ENCODE data around the gene RPS6KA6. TPM values are rescaled to one million over a fixed set of nuclear protein-coding genes. Genes with fewer than 3 reads are reported as not detected.
"Not testable (repeated sequence)": the region's sequence is repeated elsewhere in the genome, so short reads cannot be mapped to it uniquely, and the experiment has no call there.

Gene RPS6KA6
- total and polyA plus RNA-seq, 10 of the 15 experiments (the other 5 are each of a cell fraction or from before 2014, with no cell fraction given): 0.29 to 2.8 (median 1.4) TPM; not detected in 1

DNA sequence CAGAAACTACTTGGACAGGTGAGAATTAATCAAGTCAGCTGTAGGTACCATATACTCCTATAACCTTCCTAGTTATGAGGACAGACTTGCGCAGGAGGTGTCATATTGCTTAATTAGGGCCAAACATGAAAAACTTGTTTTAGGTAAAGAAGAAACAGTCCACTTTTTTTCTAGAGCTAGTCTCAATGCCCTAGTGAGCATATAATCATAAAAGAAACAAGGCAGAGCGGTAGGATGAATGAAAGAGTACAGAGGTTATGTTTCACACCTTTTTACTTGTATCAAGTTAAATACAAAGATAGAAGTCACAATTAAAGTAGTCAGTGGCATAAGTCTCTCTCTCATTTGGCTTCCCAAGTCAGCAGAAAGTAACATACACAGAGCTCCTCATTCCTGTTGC lies 88.9 kb downstream of the RPS6KA6 start:
- 64% methylated on average over 2 of the region's 2 CpGs for WGBS (ENCODE audit: insufficient coverage, insufficient replicate concordance, low lambda C conversion rate, missing lambda C conversion rate)
- intact Hi-C loops (cut with micrococcal nuclease; ENCODE audit: unreplicated experiment) (no loop called here), in situ Hi-C loops (cut with MboI) (no loop called here)
- H3K4me3 ChIP-seq: no peak overlapping the region
- H3K27me3 ChIP-seq (replicated peaks in 1 of 2; ENCODE audit: control insufficient read depth in 2 of 2, insufficient read depth in 2 of 2, low read length in 1 of 2): no peaks in the 10 kb centered on the region
- H3K36me3 ChIP-seq (ENCODE audit: control insufficient read depth in 2 of 2, insufficient read depth in 2 of 2, low read length in 1 of 2): no peaks in the 10 kb centered on the region
- H4K20me1 ChIP-seq (ENCODE audit: control insufficient read depth, insufficient read depth): no peaks in the 10 kb centered on the region
- FAIRE-seq (no peak), ATAC-seq (no peak), DNase-seq (ENCODE audit: low read depth, low spot score) (no peak)
- H3K9me3 ChIP-seq (replicated peaks; ENCODE audit: control insufficient read depth, insufficient read depth, low read length): no peaks in the 10 kb centered on the region
- no peaks in the 10 kb centered on the region for H3K79me2 ChIP-seq (ENCODE audit: control insufficient read depth, insufficient read depth, low read length)
- no peak overlapping the region for H3K27ac ChIP-seq (ENCODE audit: control insufficient read depth, insufficient read depth)
- ChIA-PET RAD21 (ENCODE audit: unreplicated experiment) (no interaction called here), POLR2A (no interaction called here), CTCF (interaction anchor here (1.5 kb wide), 1 partner anchor 53 kb away, joined by 4 read pairs; no protein-coding TSS in a partner anchor), SMC1A (ENCODE audit: uncharacterized antibody, unreplicated experiment) (no interaction called here)
- TF ChIP-seq SREBF1 (IDR thresholded peaks at IDR 0.05; ENCODE audit: low read length) (no peak), RELA (IDR thresholded peaks at IDR 0.05; ENCODE audit: borderline replicate concordance, partially characterized antibody) (no peak), RUNX3 (IDR thresholded peaks at IDR 0.05; ENCODE audit: low read length) (no peak), BHLHE40 (IDR thresholded peaks at IDR 0.05; ENCODE audit: borderline replicate concordance in 1 of 2, low read depth in 2 of 2, low read length in 1 of 2) (no peak), ZBED1 (IDR thresholded peaks at IDR 0.05; ENCODE audit: borderline replicate concordance) (no peak), PAX5 (IDR thresholded peaks at IDR 0.05; ENCODE audit: borderline replicate concordance, low read depth, low read length) (no peak), HDAC6 (IDR thresholded peaks at IDR 0.05; ENCODE audit: unreplicated experiment) (no peak)
- TF ChIP-seq, protein P1, sequence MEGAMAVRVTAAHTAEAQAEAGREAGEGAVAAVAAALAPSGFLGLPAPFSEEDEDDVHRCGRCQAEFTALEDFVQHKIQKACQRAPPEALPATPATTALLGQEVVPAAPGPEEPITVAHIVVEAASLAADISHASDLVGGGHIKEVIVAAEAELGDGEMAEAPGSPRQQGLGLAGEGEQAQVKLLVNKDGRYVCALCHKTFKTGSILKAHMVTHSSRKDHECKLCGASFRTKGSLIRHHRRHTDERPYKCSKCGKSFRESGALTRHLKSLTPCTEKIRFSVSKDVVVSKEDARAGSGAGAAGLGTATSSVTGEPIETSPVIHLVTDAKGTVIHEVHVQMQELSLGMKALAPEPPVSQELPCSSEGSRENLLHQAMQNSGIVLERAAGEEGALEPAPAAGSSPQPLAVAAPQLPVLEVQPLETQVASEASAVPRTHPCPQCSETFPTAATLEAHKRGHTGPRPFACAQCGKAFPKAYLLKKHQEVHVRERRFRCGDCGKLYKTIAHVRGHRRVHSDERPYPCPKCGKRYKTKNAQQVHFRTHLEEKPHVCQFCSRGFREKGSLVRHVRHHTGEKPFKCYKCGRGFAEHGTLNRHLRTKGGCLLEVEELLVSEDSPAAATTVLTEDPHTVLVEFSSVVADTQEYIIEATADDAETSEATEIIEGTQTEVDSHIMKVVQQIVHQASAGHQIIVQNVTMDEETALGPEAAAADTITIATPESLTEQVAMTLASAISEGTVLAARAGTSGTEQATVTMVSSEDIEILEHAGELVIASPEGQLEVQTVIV (IDR thresholded peaks at IDR 0.05; ENCODE audit: borderline replicate concordance, partially characterized antibody): no peak
- TF ChIP-seq, protein P2, sequence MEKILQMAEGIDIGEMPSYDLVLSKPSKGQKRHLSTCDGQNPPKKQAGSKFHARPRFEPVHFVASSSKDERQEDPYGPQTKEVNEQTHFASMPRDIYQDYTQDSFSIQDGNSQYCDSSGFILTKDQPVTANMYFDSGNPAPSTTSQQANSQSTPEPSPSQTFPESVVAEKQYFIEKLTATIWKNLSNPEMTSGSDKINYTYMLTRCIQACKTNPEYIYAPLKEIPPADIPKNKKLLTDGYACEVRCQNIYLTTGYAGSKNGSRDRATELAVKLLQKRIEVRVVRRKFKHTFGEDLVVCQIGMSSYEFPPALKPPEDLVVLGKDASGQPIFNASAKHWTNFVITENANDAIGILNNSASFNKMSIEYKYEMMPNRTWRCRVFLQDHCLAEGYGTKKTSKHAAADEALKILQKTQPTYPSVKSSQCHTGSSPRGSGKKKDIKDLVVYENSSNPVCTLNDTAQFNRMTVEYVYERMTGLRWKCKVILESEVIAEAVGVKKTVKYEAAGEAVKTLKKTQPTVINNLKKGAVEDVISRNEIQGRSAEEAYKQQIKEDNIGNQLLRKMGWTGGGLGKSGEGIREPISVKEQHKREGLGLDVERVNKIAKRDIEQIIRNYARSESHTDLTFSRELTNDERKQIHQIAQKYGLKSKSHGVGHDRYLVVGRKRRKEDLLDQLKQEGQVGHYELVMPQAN (conservative IDR thresholded peaks at IDR 0.05): no peak
- no peak overlapping the region for H3K4me2 ChIP-seq (ENCODE audit: control insufficient read depth, insufficient read depth)
- H2AFZ ChIP-seq (ENCODE audit: control insufficient read depth, low read depth, low read length): no peak overlapping the region
- no TSS peak for BruUV-seq (replicated peaks)
- no peaks in the 10 kb centered on the region for H3K4me1 ChIP-seq (ENCODE audit: control insufficient read depth, insufficient read depth, low read length)
- no peak overlapping the region for H3K9ac ChIP-seq (ENCODE audit: control insufficient read depth, insufficient read depth, low read length)

DNA sequence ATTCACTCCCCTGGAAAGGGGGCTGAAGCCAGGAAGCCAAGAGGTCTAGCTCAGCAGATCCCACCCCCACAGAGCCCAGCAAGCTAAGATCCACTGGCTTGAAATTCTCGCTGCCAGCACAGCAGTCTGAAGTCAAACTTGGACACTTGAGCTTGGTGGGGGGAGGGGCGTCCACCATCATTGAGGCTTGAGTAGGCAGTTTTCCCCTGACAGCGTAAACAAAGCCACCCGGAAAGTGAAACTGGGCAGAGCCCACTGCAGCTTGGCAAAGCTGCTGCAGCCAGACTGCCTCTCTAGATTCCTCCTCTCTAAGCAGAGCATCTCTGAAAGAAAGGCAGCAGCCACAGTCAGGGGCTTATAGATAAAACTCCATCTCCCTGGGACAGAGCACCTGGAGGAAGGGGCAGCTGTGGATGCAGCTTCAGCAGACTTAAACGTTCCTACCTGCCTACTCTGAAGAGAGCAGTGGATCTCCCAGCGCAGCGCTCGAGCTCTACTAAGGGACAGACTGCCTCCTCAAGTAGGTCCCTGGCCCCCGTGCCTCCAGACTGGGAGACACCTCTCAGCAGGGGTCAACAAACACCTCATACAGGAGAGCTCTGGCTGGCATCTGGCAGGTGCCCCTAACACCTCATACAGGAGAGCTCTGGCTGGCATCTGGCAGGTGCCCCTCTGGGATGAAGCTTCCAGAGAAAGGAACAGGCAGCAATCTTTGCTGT lies 108.4 kb downstream of the RPS6KA6 start:
- in situ Hi-C loops (cut with MboI); H3K4me2 ChIP-seq (ENCODE audit: control insufficient read depth, insufficient read depth); SMC1A ChIA-PET (ENCODE audit: uncharacterized antibody, unreplicated experiment); DNase-seq (ENCODE audit: low read depth, low spot score); intact Hi-C loops (cut with micrococcal nuclease; ENCODE audit: unreplicated experiment); H3K27me3 ChIP-seq (replicated peaks in 1 of 2; ENCODE audit: control insufficient read depth in 2 of 2, insufficient read depth in 2 of 2, low read length in 1 of 2); H4K20me1 ChIP-seq (ENCODE audit: control insufficient read depth, insufficient read depth); CTCF ChIA-PET; H3K4me3 ChIP-seq; POLR2A ChIA-PET; BruUV-seq (replicated peaks); H3K9me3 ChIP-seq (replicated peaks; ENCODE audit: control insufficient read depth, insufficient read depth, low read length); H3K9ac ChIP-seq (ENCODE audit: control insufficient read depth, insufficient read depth, low read length); H3K4me1 ChIP-seq (ENCODE audit: control insufficient read depth, insufficient read depth, low read length); H3K36me3 ChIP-seq (ENCODE audit: control insufficient read depth in 2 of 2, insufficient read depth in 2 of 2, low read length in 1 of 2); FAIRE-seq; RAD21 ChIA-PET (ENCODE audit: unreplicated experiment); H3K79me2 ChIP-seq (ENCODE audit: control insufficient read depth, insufficient read depth, low read length); H3K27ac ChIP-seq (ENCODE audit: control insufficient read depth, insufficient read depth); H2AFZ ChIP-seq (ENCODE audit: control insufficient read depth, low read depth, low read length); ATAC-seq: not testable (repeated sequence)
- WGBS (ENCODE audit: insufficient coverage, insufficient replicate concordance, low lambda C conversion rate, missing lambda C conversion rate): 32% methylated on average over 9 of the region's 9 CpGs

All from GM12878 (cell line).